HG03280 (cell line): ENCODE results near the gene VCX2.
"Not testable (repeated sequence)": the region's sequence is repeated elsewhere in the genome, so short reads cannot be mapped to it uniquely, and the experiment has no call there.

Experiments
- ATAC-seq: cut with Tn5 transposase; IDR thresholded peaks from one replicate; pipeline ENCODE4 v1.9.1; 2021; ENCODE audit warnings: mild to moderate bottlenecking, moderate library complexity; ENCODE audit not compliant: unreplicated experiment

VCX2 gene

GRCh38 chrX:8171169-8171568 lies at the start of gene VCX2:
Gene VCX2, minus strand, starts transcription at chrX:8171267. Its CDS starts 624 bp downstream, at chrX:8170643.
- ATAC-seq, result not testable (repeated sequence)

- ATAC-seq, result no peak
These were observed 33.9 kb upstream of the VCX2 start for GRCh38 chrX:8204943-8205342.

- no peak for ATAC-seq
These were observed 33.3 kb upstream of the VCX2 start for GRCh38 chrX:8204169-8204935.

GRCh38 chrX:8201896-8202331 lies 30.8 kb upstream of the VCX2 start:
- ATAC-seq, result no peak

GRCh38 chrX:8196776-8197175 lies 25.7 kb upstream of the VCX2 start:
- ATAC-seq, result no peak

- ATAC-seq, result no peak
These were observed 23.1 kb upstream of the VCX2 start for GRCh38 chrX:8194216-8194615.

GRCh38 chrX:8192276-8192675 lies 21.2 kb upstream of the VCX2 start:
- ATAC-seq, result no peak

GRCh38 chrX:8191022-8191421 lies 20.0 kb upstream of the VCX2 start:
- ATAC-seq, result no peak

GRCh38 chrX:8190341-8190830 lies 19.3 kb upstream of the VCX2 start:
- ATAC-seq, result no peak

GRCh38 chrX:8189096-8189830 lies 18.2 kb upstream of the VCX2 start:
- ATAC-seq, result no peak

GRCh38 chrX:8183346-8183745 lies 12.3 kb upstream of the VCX2 start:
- ATAC-seq, result no peak

- ATAC-seq, result no peak
These were observed 8.6 kb upstream of the VCX2 start for GRCh38 chrX:8179656-8180055.

- not testable (repeated sequence) for ATAC-seq
These were observed 17.1 kb downstream of the VCX2 start for GRCh38 chrX:8154011-8154410.

GRCh38 chrX:8147226-8147625 lies 23.8 kb downstream of the VCX2 start:
- ATAC-seq, result no peak

- no peak for ATAC-seq
These were observed 26.1 kb downstream of the VCX2 start for GRCh38 chrX:8144925-8145324.

GRCh38 chrX:8141896-8142295 lies 29.2 kb downstream of the VCX2 start:
- ATAC-seq, result no peak

GRCh38 chrX:8140986-8141744 lies 29.9 kb downstream of the VCX2 start:
- ATAC-seq, result no peak

- no peak for ATAC-seq
These were observed 31.4 kb downstream of the VCX2 start for GRCh38 chrX:8139716-8140115.

- ATAC-seq, result no peak
These were observed 32.8 kb downstream of the VCX2 start for GRCh38 chrX:8138252-8138651.

- no peak for ATAC-seq
These were observed 44.4 kb downstream of the VCX2 start for GRCh38 chrX:8126648-8127047.

GRCh38 chrX:8126092-8126491 lies 45.0 kb downstream of the VCX2 start:
- no peak for ATAC-seq
